HG03378 (cell line): Measurements from ENCODE around the gene LILRB2.
"Not testable (repeated sequence)": the region's sequence is repeated elsewhere in the genome, so short reads cannot be mapped to it uniquely, and the experiment has no call there.

Experiments used
- ATAC-seq: cut with Tn5 transposase; IDR thresholded peaks from one replicate; pipeline ENCODE4 v1.9.1; 2021; ENCODE audit warnings: mild to moderate bottlenecking, moderate library complexity; ENCODE audit not compliant: unreplicated experiment

LILRB2 gene

DNA sequence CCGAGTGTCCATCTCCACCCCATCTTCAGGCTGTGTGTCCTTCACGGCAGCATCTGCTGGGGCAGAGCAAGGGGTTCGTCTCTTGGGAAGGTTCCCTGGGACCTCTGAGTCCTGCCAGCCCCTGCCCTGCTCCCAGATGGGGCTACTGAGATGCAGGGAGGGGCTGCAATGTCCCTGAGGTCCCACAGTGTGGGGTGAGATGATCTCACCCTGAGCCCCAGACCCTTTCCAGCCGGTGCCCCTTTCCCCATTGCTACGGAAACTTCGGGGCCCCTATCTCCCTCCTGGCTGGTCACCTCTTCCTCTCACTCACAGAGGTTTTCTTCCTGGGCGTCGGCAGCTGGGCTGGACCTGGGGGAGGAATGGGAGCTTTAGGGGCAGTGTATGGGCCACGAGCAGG lies 5.0 kb downstream of the LILRB2 start:
- ATAC-seq: no peak

DNA sequence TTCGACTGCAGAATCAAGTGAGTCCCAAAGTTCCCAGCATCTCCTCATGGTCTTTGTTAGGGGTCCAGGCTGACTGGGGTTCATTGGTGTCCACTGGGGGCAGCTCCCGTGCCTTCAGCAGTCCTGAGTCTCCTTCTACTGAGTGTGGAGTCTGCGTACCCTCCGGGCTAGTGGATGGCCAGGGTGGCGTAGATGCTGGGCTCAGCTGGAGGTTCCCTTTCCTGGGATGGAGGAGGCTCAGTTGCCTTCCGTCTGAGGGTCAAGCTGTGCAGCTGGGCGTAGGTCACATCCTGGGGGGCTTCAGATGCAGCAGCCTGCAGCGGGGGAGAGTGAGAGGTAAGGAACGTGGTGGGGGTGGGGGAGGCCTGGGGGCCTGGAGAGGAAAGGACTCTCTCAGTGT lies 6.4 kb downstream of the LILRB2 start:
- not testable (repeated sequence) for ATAC-seq

- ATAC-seq: no peak
These were observed 7.1 kb downstream of the LILRB2 start for GRCh38 chr19:54273821-54274220.

GRCh38 chr19:54272181-54272580 lies 8.7 kb downstream of the LILRB2 start:
- not testable (repeated sequence) for ATAC-seq

DNA sequence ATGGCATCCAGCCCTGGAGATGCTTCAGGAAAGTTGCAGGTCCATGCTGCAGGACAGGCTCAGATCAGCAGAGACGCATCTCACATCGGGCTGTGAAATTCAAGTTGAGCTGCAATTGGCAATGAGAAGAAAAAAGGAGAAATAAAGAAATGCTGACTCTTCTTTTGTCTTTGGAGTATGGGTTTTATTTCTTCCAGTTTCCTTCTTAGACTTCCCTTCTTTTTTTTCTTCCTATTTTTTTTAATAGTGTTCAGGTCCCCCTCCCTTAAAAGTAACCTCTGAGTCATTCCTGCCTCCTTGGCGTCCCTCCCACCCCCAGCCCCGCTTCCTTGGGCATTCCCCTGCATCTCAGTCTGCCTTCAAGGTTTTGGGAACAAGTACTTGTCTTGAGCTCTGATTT lies 9.3 kb downstream of the LILRB2 start:
- ATAC-seq: not testable (repeated sequence)

DNA sequence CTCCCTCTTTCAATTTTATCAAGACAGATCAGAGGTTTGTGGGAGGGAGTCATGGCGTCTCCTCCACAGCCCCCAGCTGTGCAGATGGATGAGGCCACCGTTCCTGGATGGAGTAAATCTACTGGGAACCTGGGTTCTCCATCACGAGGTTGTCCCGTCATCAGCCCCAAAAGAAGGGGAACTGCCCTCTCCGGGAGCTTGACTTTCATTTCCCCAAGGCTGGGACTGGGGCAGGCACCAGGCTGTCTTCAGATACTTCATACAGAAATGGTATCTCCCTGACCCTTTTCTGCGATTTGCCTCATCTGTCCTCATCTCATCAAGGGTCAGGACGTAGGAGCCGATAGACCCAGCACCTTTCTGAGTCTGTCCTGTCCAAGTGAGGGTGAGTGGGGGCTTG lies 9.8 kb downstream of the LILRB2 start:
- ATAC-seq: no peak

DNA sequence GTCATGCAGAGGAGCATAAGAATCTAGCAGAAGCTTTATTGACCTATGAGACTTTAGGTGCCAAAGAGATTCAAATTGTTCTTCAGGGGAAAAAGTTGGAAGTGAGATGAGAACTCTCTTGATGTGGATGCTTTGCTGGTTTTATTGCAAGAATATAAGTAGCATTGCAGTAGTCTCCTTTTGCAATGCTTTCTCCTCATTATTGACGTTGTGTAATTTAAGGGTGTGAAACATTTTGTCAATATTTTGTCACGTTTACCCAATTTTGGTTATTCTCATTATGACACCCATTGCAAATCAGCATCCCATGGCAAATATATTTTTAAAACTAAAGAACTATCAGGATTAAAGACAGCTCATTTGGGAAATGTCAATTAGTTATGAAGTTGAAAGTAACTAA lies 12.0 kb downstream of the LILRB2 start:
- ATAC-seq: no peak

GRCh38 chr19:54266133-54266532 lies 14.8 kb downstream of the LILRB2 start:
- no peak for ATAC-seq

- ATAC-seq: no peak
These were observed 18.4 kb downstream of the LILRB2 start for GRCh38 chr19:54262470-54262869.

- ATAC-seq: no peak
These were observed 18.8 kb downstream of the LILRB2 start for GRCh38 chr19:54262066-54262465.

DNA sequence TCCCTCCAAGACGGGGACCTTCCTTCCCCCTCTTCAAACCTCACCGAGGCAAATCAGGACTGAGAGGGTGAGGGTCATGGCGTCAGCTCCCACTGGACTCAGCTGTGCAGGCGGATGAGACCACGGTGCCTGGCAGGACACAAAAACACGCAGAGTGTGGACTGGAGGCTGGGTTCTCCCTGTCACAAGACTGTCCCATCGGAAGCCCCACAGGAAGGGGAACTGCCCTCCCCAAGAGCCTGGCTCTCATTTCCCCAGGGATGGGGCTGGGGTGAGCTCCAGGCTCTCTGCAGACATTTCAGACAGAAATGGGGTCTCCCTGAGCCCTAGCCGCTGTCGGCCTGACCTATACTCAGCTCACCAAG lies 23.8 kb downstream of the LILRB2 start, which contains the start of gene LILRB5:
TSS of gene LILRB5 (minus strand) at position 158 of the 365 bp plus-strand sequence. CDS start at position 78, 80 bp downstream.
- no peak for ATAC-seq

DNA sequence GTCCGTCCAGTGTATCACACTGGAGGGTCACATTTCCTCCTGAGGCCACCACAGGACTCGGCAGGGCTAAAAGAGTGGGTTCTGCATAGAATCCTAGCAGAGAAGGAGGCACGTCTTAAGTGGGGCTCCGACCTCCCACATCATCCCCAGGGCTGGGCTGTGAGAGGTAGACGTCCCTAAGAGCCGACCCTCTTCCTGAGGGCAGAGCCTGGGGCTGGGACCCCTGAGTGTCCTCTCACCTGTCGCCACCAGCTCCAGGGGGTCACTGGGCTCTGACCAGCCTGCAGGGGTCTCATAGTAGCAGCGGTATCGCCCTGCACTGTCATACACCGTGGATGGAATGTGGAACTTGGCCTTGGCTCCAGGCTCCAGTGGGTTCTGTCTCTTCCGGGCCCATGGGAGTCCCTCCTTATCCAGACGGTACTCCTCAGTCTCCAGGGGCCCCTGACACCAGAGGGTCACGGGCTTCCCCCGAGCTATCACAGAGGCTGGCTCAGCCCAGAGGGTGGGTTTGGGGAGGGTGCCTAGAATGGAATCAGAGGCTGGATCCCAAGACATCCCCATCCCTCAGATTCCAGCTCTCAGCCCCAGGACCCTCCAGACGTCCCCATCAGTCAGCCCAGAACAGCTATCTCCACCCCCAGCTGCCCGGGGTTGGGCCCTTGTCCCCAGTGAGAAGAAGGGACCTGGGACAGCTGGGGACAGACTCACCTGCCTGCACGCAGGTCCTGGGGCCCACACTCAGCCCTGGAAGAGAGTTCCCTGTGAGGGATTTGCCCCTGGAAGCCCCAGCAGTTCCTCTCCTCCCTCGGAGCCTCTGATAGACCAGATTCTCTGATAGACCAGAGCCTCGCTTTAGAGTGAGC lies 24.4 kb downstream of the LILRB2 start:
- ATAC-seq: no peak

DNA sequence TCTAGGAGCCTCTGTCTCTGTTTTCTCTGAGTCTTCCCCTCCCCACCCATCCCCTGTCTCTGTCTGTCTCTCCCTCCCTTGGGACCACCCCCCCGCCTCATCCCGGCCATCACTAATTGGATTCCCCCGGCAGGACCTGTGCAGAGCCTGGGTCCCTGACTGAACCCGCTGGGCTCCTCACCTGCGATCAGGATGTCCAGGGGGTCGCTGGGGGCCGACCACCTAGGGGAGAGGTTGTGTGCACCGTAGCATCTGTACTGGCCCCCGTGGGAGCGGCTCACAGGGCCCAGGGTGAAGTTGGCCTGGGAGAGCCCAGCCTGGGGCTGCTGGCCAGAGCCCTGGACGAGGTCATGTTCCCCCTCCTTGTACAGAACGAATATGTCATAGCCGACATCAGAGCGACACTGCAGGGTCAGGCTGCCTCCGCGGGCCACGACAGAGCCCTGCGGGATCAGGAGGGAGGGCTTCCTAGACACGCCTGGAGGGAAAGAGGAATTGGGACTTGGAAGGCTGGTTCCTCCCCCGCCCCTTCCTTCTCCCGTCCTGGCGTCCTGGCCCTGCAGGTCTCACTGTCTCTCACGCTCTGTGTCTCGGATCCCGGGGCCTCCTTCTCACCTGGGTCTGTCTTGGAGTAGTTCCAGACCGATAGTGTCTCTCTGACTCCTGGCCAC lies 25.7 kb downstream of the LILRB2 start:
- no peak for ATAC-seq

DNA sequence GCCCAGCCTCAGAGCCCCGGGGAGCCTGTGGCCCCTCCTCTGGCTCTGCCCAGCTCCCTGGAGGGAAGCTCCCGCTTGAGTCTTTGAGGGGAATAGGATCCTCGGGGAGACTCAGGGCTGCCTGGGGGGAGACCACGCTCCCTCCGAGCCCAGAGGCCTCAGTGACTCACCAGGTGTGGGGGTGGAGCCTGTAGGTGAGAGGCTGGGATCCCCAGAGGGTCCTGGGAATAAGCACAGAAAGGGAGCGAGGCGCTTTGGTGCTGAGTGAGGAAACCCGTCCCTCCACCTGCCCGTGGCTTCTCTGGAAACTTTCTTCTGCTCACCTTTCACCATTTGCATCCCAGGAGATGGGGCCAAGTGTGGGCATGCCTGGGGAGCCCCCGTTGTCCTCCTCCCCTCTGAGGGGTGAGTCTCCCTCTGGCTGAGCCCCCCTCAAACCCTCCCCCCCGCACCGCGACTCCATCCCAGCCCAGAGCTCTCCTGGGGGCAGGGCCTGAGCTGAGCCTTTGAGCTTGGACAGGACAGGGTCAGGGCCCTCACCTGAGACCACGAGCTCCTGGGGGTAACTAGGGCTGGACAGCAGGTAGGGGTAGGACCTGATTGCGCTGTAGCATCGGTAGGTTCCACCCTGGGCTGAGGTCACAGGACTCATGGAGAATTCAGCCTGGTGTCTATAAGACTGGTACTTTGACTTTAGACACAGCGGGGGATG lies 26.6 kb downstream of the LILRB2 start:
- ATAC-seq: no peak

DNA sequence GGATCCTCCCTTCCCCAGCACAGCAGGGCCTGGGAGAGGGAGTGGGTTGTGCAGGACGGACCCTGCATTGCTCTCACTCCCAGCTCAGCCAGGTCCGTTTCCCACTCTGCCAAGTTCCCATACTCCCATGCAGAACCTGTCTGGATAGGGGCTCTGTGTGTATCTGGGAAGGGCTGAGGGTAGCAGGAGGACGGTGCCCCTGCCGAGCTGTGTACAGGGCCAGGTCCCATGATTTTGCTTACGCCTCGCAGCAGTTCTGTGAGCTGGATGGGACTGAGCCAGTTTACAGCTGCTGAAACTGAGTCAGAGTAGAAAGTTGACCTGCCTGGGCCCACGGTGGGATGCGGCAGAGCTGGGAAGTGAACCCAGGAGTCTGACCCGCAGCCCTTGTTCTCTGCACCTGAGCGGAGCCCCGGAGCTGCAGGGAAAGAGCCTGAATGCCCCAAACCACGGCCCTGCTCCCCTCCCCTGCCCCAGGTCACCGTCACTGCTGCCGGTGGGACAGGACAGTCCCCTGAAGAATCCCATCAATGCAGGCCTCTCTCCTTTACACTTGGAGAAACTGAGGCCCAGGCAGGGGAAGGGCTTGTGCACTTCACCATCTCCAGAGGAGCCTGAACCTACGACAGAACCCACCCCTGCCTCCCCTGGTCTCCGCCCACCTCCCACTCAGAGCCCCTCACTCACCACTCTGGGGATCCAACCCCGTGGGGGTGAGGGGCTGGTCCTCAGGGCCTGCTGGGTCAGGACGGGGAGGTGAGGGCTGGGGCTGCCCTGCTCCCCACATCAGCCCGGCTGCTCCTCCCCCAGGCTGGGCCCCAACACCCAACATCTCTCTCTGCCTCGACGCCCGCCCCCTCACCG lies 27.3 kb downstream of the LILRB2 start:
- ATAC-seq: no peak

GRCh38 chr19:54252845-54253244 lies 28.1 kb downstream of the LILRB2 start:
- ATAC-seq: no peak

GRCh38 chr19:54252243-54252642 lies 28.7 kb downstream of the LILRB2 start:
- ATAC-seq: no peak

GRCh38 chr19:54248016-54248601 lies 32.8 kb downstream of the LILRB2 start:
- ATAC-seq: no peak

DNA sequence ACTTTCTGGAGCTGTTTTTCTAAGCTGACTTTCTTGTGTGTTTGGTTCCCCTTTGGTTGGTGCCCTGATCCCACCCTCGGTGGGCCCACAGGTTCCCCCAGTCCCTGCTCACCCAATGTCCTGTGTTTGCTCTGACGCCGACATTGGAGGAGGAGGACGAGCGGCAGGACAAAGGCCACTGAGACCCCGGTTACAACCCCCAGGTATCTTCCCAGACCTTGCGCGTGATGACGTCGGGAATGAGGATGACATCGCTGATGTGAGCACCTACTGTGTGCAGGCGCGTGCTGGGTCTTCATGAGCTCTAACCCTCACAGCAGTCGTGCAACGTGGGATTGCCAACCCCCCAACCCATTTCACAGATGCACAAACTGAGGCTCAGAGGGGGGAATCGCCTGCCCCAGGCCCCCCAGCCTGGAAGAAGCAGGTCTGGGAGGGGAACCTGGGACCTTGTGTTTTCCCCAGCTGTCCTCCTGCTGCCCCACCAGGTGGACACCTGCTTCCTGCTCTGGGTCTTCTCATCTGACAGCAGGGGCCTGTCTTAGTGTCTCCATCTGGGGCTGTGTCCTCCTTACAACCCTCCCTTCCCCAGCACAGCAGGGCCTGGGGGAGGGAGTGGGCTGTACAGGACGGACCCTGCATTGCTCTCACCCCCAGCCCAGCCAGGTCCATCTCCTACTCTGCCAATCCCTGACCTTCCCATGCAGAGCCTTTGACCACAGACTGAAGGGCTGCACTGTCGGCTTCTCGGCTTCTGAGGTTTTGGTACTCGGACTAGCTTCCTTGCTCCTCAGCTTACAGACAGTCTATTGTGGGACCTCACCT lies 33.6 kb downstream of the LILRB2 start:
- ATAC-seq: no peak
